Testis (tissue), 2 donors: ENCODE results near the gene SLC4A8.

Experiments
- CTCF ChIP-seq, 3 experiments: fragments of 450-650 bp in 2 of 3; fragments of 200-600 bp in 1 of 3; sonication (generic) in 1 of 3; IDR thresholded peaks; one replicate each; pipeline ENCODE4 v1.5.1; 2016 to 2019; ENCODE audit warnings: antibody characterized with exemption in 3 of 3, mild to moderate bottlenecking in 2 of 3, moderate library complexity in 1 of 3
- POLR2A ChIP-seq: fragments of 450-650 bp; IDR thresholded peaks from one replicate; pipeline ENCODE4 v1.6.1; 2017; ENCODE audit warnings: antibody characterized with exemption, mild to moderate bottlenecking, moderate library complexity

GRCh38 chr12:51443573-51443972 is 18.9 kb downstream of the SLC4A8 start:
- TF ChIP-seq POLR2A (no peak), CTCF (IDR thresholded peaks at IDR 0.05) (no peak)
